Muscle of leg (tissue), 11 donors: ENCODE measurements around the gene MUC13. TPM values are rescaled to one million over a fixed set of nuclear protein-coding genes. Genes with fewer than 3 reads are reported as not detected.
A peak's percentile ranks its signal among the peaks of the same experiment; 100 is the strongest.

Experiments
- DNase-seq: peaks from one replicate; pipeline ENCODE4 v3.0.0; 2013
- H3K27ac ChIP-seq: one replicate; pipeline ENCODE4 v1.5.1; 2013; ENCODE audit warnings: mild to moderate bottlenecking, low read length, control low read depth
- H3K27me3 ChIP-seq: one replicate; pipeline ENCODE4 v1.6.1; 2013; ENCODE audit warnings: low read length; ENCODE audit not compliant: control insufficient read depth, insufficient read depth
- H3K36me3 ChIP-seq: one replicate; pipeline ENCODE4 v1.6.1; 2013; ENCODE audit warnings: low read length; ENCODE audit not compliant: control insufficient read depth, insufficient read depth
- H3K4me1 ChIP-seq: one replicate; pipeline ENCODE4 v1.6.1; 2013; ENCODE audit warnings: low read length; ENCODE audit not compliant: control insufficient read depth, insufficient read depth
- H3K4me3 ChIP-seq: one replicate; pipeline ENCODE4 v1.5.1; 2013; ENCODE audit warnings: low read length, control low read depth
- H3K9me3 ChIP-seq: replicated peaks from 2 replicates; pipeline ENCODE4 v1.6.1; 2013; ENCODE audit warnings: low read depth, low read length; ENCODE audit not compliant: control insufficient read depth
- WGBS: methylation state at CpG from one replicate; pipeline ENCODE4 v1.1.5; 2013; ENCODE audit warnings: missing lambda C conversion rate; ENCODE audit not compliant: insufficient coverage; 5-methylcytosine and 5-hydroxymethylcytosine counted together
- polyA plus RNA-seq, 8 donors: library from polyadenylated mRNA; unstranded; fragments of 120-200 nt; gene quantifications; one replicate each; pipeline versions ENCODE4 v1.2.1 to v1.2.3, GENCODE V29; 2013; ENCODE audit warnings: inconsistent platforms in 1 of 8, low replicate concordance in 1 of 8; ENCODE audit not compliant: insufficient read length in 8 of 8, insufficient read depth in 1 of 8
- total RNA-seq: library from RNA; stranded (reverse); fragments of 120-200 nt; gene quantifications from one replicate; pipeline ENCODE4 v1.2.4, GENCODE V29; 2013

Gene MUC13
- total and polyA plus RNA-seq, 9 donors = 0.14 to 80.9 (median 0.42) TPM; not detected in 4

DNA sequence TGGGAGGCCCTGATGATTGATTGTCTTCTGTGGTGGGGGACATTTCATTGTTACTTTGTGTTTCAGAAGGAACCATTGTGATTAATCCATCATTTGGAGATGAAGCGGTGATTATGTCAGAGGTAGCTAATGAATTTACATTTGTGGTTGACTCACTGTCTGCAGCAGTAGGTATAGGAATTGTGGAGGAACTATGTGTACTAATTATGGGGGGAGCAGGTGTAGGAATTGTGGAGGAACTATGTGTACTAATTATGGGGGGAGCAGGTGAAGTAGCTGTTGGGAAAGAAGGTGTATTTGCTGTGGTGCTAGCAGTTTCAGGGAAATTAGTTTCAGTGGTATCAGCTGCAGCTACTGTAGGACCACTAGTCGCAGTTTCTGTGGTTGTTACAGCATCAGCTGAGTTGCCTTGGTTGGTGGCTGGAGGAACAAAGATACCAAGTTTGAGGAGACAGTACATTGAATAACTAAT, 6.9 kb downstream of the MUC13 start:
- Histone ChIP-seq H3K36me3 (no peaks in the 10 kb centered on the region), H3K4me3 (no peak overlapping the region), H3K27ac (no peak overlapping the region), H3K9me3 (no peaks in the 10 kb centered on the region), H3K27me3 (no peaks in the 10 kb centered on the region), H3K4me1 (no peaks in the 10 kb centered on the region)
- no peak for DNase-seq
- 96% methylated on average over 2 of the region's 2 CpGs for WGBS

DNA sequence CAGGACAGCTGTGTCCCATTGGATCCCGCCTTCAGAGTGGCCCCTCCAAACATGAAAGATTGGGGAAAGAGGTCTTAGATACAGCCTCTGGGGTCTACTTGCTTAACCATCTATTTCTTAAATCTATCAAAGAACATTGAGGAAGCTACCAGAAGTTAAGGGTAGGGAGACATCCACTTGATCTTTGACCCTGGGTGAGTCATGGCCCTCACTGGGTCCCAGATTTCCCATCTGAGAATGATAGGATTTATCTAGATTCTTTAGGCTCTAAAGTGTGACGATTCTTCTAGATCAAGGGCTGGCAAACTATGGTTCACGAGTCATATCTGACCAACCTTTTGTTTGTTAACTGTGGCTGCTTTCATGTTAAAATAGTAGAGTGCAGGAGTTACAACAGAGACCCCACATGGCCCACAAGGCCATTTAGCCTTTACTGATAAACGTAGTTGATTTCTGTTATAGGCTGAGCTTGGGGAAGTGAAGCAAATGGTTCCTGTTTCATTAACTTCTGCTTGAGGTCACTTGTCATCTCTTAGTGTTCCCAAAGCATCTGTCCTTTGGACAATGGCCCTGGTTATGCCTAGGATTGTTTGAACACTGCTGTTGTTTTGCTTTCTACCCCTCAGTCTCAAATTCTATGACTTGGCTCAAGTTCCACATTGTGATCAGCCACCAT, 8.0 kb downstream of the MUC13 start:
- no peak overlapping the region for H3K4me3 ChIP-seq
- no peak overlapping the region for H3K27ac ChIP-seq
- no peaks in the 10 kb centered on the region for H3K9me3 ChIP-seq
- no peaks in the 10 kb centered on the region for H3K27me3 ChIP-seq
- no peaks in the 10 kb centered on the region for H3K4me1 ChIP-seq
- WGBS = 85% methylated on average over 2 of the region's 4 CpGs
- H3K36me3 ChIP-seq = no peaks in the 10 kb centered on the region
- no peak for DNase-seq

DNA sequence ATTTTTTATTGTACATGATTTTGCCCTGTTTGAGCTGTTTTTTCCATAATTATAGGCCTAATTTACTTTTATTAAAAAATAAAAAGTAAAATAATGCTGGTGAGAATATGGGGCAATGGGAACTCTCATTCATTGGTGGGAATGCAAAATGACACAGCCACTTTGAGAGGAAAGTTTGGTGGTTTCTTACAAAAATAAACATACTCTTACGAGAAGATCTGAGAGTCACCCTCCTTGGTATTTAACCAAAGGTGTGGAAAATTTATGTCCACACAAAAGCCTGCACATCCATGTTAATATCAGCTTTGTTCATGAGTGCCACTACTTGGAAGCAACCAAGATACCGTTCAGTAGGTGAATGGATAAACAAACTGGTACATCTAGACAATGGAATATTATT, 9.8 kb downstream of the MUC13 start:
- WGBS = no CpG with 5 or more reads among the region's 2 CpGs
- H3K27ac ChIP-seq = no peak overlapping the region
- no peaks in the 10 kb centered on the region for H3K9me3 ChIP-seq
- no peaks in the 10 kb centered on the region for H3K4me1 ChIP-seq
- no peak overlapping the region for H3K4me3 ChIP-seq
- H3K27me3 ChIP-seq = no peaks in the 10 kb centered on the region
- H3K36me3 ChIP-seq = no peaks in the 10 kb centered on the region
- DNase-seq = no peak

DNA sequence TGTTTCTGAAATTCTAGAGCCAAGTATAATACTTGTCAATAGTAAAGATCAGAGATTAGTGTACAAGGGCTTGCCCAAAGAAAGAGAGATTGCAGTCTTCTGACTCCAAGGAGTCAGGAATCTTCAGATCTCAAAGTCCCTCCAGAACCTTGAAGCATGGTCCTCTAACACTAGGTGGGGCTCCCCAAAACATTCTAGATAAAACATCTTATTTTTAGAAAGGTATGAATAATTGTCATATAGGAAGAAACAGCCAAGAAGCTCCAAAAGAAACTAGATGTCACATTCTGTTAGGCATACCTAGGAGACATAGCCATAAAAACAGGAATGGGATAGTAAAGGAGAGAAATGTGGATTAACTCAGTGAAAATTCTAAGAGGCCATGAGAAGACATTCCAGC, 10.7 kb downstream of the MUC13 start:
- H3K4me1 ChIP-seq = no peaks in the 10 kb centered on the region
- H3K36me3 ChIP-seq = no peaks in the 10 kb centered on the region
- DNase-seq = no peak

DNA sequence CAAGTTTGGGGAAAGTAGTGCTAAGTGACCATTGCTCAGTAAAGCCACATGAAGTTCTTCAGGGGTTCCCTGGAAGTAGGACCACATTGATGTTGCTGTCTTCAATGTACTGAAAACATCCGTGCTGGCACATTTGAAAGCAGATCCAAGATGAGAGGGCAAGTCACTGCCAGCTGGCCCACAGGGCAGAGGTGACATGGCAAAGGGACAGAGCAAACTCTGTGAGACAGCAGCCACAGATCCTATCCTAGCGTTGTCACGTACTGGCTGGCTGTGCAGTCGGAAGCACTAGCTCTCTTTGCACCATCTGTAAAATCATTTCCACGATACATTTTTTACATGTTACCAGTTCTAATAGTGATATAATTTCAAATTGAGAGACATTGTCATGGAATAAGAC, 13.8 kb downstream of the MUC13 start:
- peak; percentile 26 for DNase-seq

More for the DNA sequence above, 10.7 kb downstream of the MUC13 start:
- Histone ChIP-seq H3K27me3 (no peaks in the 10 kb centered on the region), H3K27ac (no peak overlapping the region), H3K9me3 (no peaks in the 10 kb centered on the region), H3K4me3 (no peak overlapping the region)

DNA sequence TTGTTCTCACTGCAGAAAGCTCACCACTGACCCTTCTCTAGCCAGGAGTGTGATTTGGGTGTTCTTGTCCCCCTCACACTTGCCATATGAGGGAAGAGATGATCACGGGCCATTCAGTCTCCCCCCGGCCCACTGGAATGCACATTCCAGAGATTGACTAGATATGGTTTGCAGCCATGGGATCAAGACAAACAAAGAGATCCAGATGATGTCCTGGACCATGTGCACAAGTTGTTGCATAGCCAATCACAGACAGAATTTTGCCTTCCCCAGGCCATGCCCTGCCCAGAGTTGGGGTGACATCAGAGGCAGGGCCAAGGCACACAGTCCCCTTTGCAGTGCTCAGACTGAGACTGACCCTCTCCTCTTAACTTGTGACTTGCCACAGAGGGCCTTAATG, 14.8 kb downstream of the MUC13 start:
- Histone ChIP-seq H3K4me3 (no peak overlapping the region), H3K4me1 (no peaks in the 10 kb centered on the region), H3K36me3 (no peaks in the 10 kb centered on the region), H3K27ac (no peak overlapping the region), H3K9me3 (no peaks in the 10 kb centered on the region), H3K27me3 (no peaks in the 10 kb centered on the region)
- DNase-seq = no peak
- 25% methylated on average over 2 of the region's 2 CpGs for WGBS

More for the DNA sequence above, 13.8 kb downstream of the MUC13 start:
- H3K4me3 ChIP-seq = no peak overlapping the region
- H3K36me3 ChIP-seq = no peaks in the 10 kb centered on the region
- WGBS = 67% methylated on average over 1 of the region's 5 CpGs
- no peak overlapping the region for H3K27ac ChIP-seq
- H3K4me1 ChIP-seq = no peaks in the 10 kb centered on the region
- H3K27me3 ChIP-seq = no peaks in the 10 kb centered on the region
- no peaks in the 10 kb centered on the region for H3K9me3 ChIP-seq

DNA sequence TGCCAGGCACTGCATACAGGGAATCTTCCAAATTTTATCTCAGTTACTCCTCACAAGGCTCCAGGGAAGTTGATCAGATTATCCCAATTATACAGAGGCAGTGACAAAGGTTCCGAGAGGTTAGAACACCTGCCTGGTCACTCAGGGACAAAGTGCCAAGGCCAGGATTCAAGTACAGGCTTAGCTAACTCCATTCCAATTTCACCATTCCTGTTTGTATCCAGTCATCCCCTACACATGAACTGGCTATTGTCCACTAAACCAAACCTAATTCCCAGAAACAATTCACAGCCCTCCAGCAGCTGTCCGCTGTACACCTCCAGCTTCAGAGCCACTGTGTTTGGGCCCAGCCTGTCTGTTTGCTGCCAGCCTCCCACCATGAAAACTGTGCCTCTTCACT, 16.0 kb downstream of the MUC13 start:
- no peak for DNase-seq
- H3K4me3 ChIP-seq = no peak overlapping the region
- no peaks in the 10 kb centered on the region for H3K4me1 ChIP-seq
- no peak overlapping the region for H3K27ac ChIP-seq
- no peaks in the 10 kb centered on the region for H3K27me3 ChIP-seq
- 89% methylated on average over 2 of the region's 2 CpGs for WGBS
- H3K9me3 ChIP-seq = no peaks in the 10 kb centered on the region
- H3K36me3 ChIP-seq = no peaks in the 10 kb centered on the region

DNA sequence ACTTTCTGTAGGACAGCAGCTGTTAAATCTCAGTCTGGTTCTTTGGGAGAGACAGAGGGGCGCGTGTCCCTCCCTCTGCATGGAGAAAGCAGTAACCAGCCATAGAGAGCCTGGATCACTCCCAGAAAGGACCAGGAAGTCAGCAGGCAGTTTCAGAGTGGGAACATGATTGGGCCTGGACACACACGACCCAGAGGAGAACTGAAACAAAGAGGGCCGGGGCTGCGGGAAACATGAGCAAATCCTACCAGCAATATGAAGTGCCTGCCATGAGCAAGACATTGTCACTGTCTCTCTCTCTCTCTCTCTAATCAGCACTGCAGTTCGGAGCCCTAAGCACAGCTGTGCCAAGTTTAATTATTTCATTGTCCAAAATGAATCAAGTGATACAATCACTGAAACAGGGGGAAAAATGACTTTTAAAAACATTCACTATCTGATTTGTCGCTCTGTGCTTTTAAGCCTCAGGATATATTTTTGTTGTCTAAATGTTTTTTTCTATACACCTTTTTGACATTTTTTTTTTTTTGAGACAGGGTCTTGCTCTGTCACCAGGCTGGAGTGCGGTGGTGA, 17.6 kb downstream of the MUC13 start:
- peak; percentile 50 for DNase-seq
- H3K9me3 ChIP-seq = no peaks in the 10 kb centered on the region
- H3K4me3 ChIP-seq = no peak overlapping the region
- H3K27me3 ChIP-seq = no peaks in the 10 kb centered on the region
- 57% methylated on average over 6 of the region's 8 CpGs for WGBS
- H3K4me1 ChIP-seq = no peaks in the 10 kb centered on the region
- no peaks in the 10 kb centered on the region for H3K36me3 ChIP-seq
- H3K27ac ChIP-seq = no peak overlapping the region

DNA sequence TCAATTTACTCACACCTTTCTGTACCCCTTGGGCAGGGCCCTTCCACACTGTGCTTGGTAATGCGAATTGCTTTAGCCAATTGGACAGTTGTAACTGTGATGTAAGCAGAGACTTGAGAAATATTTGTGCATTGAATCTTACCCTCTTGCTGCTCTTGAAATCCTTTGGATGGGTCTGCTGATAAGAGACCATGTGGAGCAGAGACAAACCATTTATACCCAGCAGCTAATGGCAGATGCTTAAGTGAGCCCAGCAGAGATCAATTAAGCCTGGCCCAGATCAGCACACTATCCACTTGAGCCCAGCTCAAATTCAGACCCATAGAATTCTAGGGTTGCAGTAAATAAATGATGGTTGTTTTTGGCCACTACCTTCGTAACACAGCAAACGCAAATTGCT, 19.3 kb downstream of the MUC13 start:
- Histone ChIP-seq H3K9me3 (no peaks in the 10 kb centered on the region), H3K4me3 (no peak overlapping the region), H3K36me3 (no peaks in the 10 kb centered on the region), H3K4me1 (no peaks in the 10 kb centered on the region), H3K27me3 (no peaks in the 10 kb centered on the region), H3K27ac (no peak overlapping the region)
- WGBS = no CpG with 5 or more reads among the region's 3 CpGs
- DNase-seq = no peak

DNA sequence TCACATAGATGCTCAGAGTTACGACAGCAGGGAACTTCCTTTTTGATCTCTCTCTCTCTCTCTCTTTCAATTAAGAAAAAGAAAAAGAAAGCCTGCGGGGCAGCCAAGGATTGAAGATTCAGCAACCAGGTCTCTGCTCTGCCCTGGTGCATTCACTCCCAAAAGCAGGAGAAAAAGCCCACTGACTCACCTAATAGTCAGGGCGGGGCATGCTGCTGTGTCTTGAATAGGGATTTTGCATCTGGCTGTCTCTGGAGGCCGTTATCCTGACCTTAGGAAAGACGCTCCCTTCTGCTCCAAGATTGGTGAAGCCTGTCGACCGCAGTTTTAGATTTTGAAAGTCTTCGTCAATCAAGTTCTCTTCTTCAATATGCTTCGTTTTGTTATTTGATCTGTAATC, 26.6 kb downstream of the MUC13 start:
- no peak overlapping the region for H3K4me3 ChIP-seq
- no peaks in the 10 kb centered on the region for H3K9me3 ChIP-seq
- 31% methylated on average over 4 of the region's 9 CpGs for WGBS
- no peak overlapping the region for H3K27ac ChIP-seq
- no peaks in the 10 kb centered on the region for H3K36me3 ChIP-seq
- no peak for DNase-seq
- H3K27me3 ChIP-seq = peaks cover 3% of the 10 kb centered on the region
- no peaks in the 10 kb centered on the region for H3K4me1 ChIP-seq
